DLD1 (cell line): ENCODE results near the gene SAMD5.

Source experiments
- in situ Hi-C: cut with HindIII; loops from 2 replicates; pipeline ENCODE4 v1.10.0; 2017; ENCODE audit warnings: low sequenced_read_pairs

The SAMD5 gene

DNA sequence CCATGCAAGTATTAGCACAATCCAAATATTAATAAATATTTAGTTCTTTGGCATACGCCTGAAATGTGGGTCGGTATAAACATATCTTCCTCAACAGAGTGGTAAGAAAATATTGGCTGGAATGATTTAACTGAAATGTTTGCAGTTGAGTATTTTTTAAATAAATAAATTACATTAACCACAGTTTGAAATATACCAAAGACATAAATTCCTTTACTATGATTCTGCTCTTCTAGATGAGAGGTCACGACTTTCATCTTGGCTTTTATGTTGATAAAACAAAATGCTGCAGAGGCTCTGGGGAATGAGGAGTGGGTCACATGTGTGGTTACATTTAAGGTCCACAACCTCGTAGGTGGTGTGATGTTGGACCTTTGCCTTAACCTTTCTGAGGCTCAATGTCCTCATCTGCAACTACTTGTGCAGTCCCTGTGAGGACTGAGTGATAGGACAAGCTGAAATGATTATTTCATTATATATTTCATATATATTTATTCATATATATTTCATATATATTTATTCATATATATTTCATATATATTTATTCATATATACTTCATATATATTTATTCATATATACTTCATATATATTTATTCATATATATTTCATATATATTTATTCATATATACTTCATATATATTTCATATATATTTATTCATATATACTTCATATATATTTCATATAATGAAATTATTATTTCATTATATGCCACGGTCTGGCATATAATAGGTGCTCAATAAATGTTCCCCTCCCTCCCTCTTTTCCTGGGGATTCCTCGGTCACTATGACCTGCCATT, 107.4 kb downstream of the SAMD5 start:
- in situ Hi-C loops, result no loop called here

- in situ Hi-C loops, result no loop called here
These were observed 108.9 kb downstream of the SAMD5 start for GRCh38 chr6:147617366-147617765.

GRCh38 chr6:147618457-147618856, 110.0 kb downstream of the SAMD5 start:
- in situ Hi-C loops, result no loop called here

GRCh38 chr6:147618927-147619326, 110.4 kb downstream of the SAMD5 start:
- in situ Hi-C loops, result no loop called here
